ENCODE measurements around the gene AOX1. TPM values are rescaled to one million over a fixed set of nuclear protein-coding genes. Genes with fewer than 3 reads are reported as not detected.

Gene AOX1
- total and polyA plus RNA-seq, 2 of the 8 experiments (the other 6 are each of a cell fraction or from before 2014, with no cell fraction given), result 5.6 to 8.3 TPM

DNA sequence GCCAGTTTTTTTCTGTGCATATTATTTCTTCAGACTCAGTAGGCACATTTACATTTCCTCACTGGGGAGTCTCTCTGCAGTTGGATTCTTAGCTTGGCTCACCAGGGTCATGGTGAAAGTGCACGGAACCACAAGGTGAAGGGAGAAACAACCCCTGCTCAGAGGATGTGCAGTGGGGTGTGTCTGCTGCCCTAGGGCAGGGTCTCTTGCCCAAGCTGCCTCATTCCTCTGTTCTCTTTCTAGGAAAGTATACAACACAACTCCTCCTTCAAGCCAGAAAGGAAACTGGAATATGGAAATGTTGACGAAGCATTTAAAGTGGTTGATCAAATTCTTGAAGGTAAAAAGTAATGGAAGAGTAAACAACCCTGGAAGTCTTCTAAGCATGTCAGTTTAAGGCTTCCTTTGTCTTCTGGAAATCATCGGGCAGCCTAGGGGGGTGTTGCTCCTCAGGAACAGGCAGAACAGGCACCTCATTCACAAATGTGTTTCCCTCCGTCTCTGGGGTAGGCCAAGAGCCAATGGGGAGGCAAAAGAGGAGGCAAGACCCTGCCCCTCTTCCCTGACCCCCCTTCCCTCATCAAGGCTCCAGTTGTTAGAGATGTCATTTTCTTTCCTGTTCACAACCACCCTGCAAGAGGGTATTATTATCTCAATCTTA lies 41.4 kb downstream of the AOX1 start:
- H3K23me2 ChIP-seq (ENCODE audit: low read depth, low read length), result no peaks in the 10 kb centered on the region
- no peak overlapping the region for H4K5ac ChIP-seq (ENCODE audit: insufficient read length, low read depth, low read length)
- H3K36me3 ChIP-seq (ENCODE audit: control insufficient read depth in 2 of 4, insufficient read depth in 4 of 4, low read length in 3 of 4), result no peaks in the 10 kb centered on the region
- H2BK15ac ChIP-seq (ENCODE audit: low read length), result no peak overlapping the region
- no peak overlapping the region for H3K23ac ChIP-seq (ENCODE audit: insufficient read length)
- H2BK5ac ChIP-seq (ENCODE audit: low read depth, low read length), result no peak overlapping the region
- no peaks in the 10 kb centered on the region for H3K9me3 ChIP-seq (ENCODE audit: insufficient read depth in 2 of 2, low read depth in 1 of 2, low read length in 1 of 2)
- CTCF ChIA-PET (ENCODE audit: partially characterized antibody), result interaction anchor here (0.6 to 4.7 kb wide), 5 partner anchors 11 to 116 kb away, joined by 4 to 34 read pairs (median 4); partner anchors contain the start of gene AOX1
- no peak overlapping the region for H3K14ac ChIP-seq (ENCODE audit: insufficient read length)
- H3K4me2 ChIP-seq (ENCODE audit: insufficient read depth in 1 of 2, low read depth in 2 of 2, low read length in 2 of 2), result no peak overlapping the region
- TF ChIP-seq RFX5 (IDR thresholded peaks at IDR 0.05; ENCODE audit: borderline replicate concordance, low read depth, low read length), result no peak
- TF ChIP-seq RNF2 (IDR thresholded peaks at IDR 0.05; ENCODE audit: borderline replicate concordance, low read depth, low read length, missing control alignments, poor library complexity, severe bottlenecking), result no peak
- TF ChIP-seq JUN (IDR thresholded peaks at IDR 0.05; ENCODE audit: low read depth, low read length), result no peak
- no peak for TF ChIP-seq TEAD4 (IDR thresholded peaks at IDR 0.05; ENCODE audit: low read depth, low read length)
- TF ChIP-seq EZH2 (IDR thresholded peaks at IDR 0.05; ENCODE audit: low read depth, low read length, severe bottlenecking), result no peak
- no peak for TF ChIP-seq EGR1 (IDR thresholded peaks at IDR 0.05; ENCODE audit: borderline replicate concordance, low read depth, low read length)
- no peaks in the 10 kb centered on the region for H4K20me1 ChIP-seq (replicated peaks in 1 of 2; ENCODE audit: control insufficient read depth in 1 of 2, insufficient read depth in 2 of 2, low read length in 2 of 2)
- H3K27me3 ChIP-seq (replicated peaks in 1 of 4; ENCODE audit: control insufficient read depth in 3 of 4, extremely low read depth in 1 of 4, insufficient read depth in 3 of 4, low read length in 3 of 4), result no peaks in the 10 kb centered on the region
- no peak overlapping the region for H3K18ac ChIP-seq (ENCODE audit: extremely low read depth, low read length)
- H4K91ac ChIP-seq (replicated peaks; ENCODE audit: insufficient read length, low read length), result no peak overlapping the region
- POLR2A ChIA-PET (ENCODE audit: partially characterized antibody), result interaction anchor here (1.1 to 1.2 kb wide), 2 partner anchors 21 to 41 kb away, joined by 3 read pairs; partner anchors contain the start of gene AOX1
- no peak overlapping the region for H3K27ac ChIP-seq (ENCODE audit: low read depth, low read length)
- H2BK12ac ChIP-seq (ENCODE audit: low read depth, low read length), result no peak overlapping the region
- no peak overlapping the region for H3K4me3 ChIP-seq (ENCODE audit: extremely low read depth in 1 of 4, insufficient read depth in 2 of 4, low read depth in 3 of 4, low read length in 4 of 4)
- no peak overlapping the region for H2BK120ac ChIP-seq (replicated peaks; ENCODE audit: low read depth, low read length)
- no peak overlapping the region for H3K4ac ChIP-seq (replicated peaks; ENCODE audit: insufficient read length, low read depth, low read length)
- H4K8ac ChIP-seq (ENCODE audit: extremely low read depth, insufficient read depth, low read length), result no peak overlapping the region
- no peaks in the 10 kb centered on the region for H3K79me2 ChIP-seq (ENCODE audit: control insufficient read depth in 1 of 2, insufficient read depth in 2 of 2, low read length in 2 of 2)
- H3K4me1 ChIP-seq (replicated peaks in 1 of 4; ENCODE audit: control insufficient read depth in 3 of 4, insufficient read depth in 4 of 4, low read length in 3 of 4), result peaks cover 0 to 2% (median 0%) of the 10 kb centered on the region in 4 experiments; a peak in 1 of 7 replicates
- H3K56ac ChIP-seq (replicated peaks; ENCODE audit: insufficient read length, low read depth, low read length), result no peak overlapping the region
- WGBS, 2 experiments (ENCODE audit: extremely low coverage in 1 of 2, insufficient coverage in 1 of 2, insufficient read length in 1 of 2, insufficient replicate concordance in 2 of 2, low coverage in 1 of 2, low lambda C conversion rate in 2 of 2, missing lambda C conversion rate in 1 of 2), result 79% methylated on average over 4 of the region's 4 CpGs; no CpG with 5 or more reads in 1 of the 2 experiments
- FAIRE-seq, result no peak
- H2BK20ac ChIP-seq (ENCODE audit: low read length), result no peak overlapping the region
- DNase-seq (ENCODE audit: low read depth in 1 of 2, low spot score in 2 of 2), result no peak
- no peak overlapping the region for H2AFZ ChIP-seq (ENCODE audit: low read length)
- H2AK5ac ChIP-seq (ENCODE audit: low read depth, low read length), result no peak overlapping the region
- no peak overlapping the region for H3K9ac ChIP-seq (replicated peaks in 1 of 4; ENCODE audit: extremely low read depth in 1 of 4, low read depth in 3 of 4, low read length in 3 of 4)
- no peaks in the 10 kb centered on the region for H3K79me1 ChIP-seq (ENCODE audit: low read depth, low read length)
